ENCODE results near the gene LSM14B. TPM values are rescaled to one million over a fixed set of nuclear protein-coding genes. Genes with fewer than 3 reads are reported as not detected.

Gene LSM14B
- total and polyA plus RNA-seq, 2 experiments from 2014 or later, result 7.1 to 43.1 TPM

GRCh38 chr20:62149532-62150309, 27.4 kb downstream of the LSM14B start:
- Histone ChIP-seq H3K27me3 (no peaks in the 10 kb centered on the region), H3K9me2 (replicated peaks; ENCODE audit: insufficient read depth) (no peaks in the 10 kb centered on the region), H3K27ac (no peak overlapping the region), H3K4me3 (no peak overlapping the region), H3K79me2 (peaks cover 100% of the 10 kb centered on the region), H4K20me1 (ENCODE audit: insufficient read depth, poor library complexity, severe bottlenecking) (peaks cover 75% of the 10 kb centered on the region), H3K9me3 (ENCODE audit: low read depth) (no peaks in the 10 kb centered on the region), H3K36me3 (replicated peaks; ENCODE audit: insufficient read depth, low read depth) (no peaks in the 10 kb centered on the region), H2AFZ (no peak overlapping the region), H3K4me2 (no peak overlapping the region), H3K4me1 (ENCODE audit: insufficient read depth) (peaks cover 9% of the 10 kb centered on the region)
- WGBS (ENCODE audit: low lambda C conversion rate, missing lambda C conversion rate), result 70% methylated on average over 24 of the region's 24 CpGs
- no peak for DNase-seq (ENCODE audit: low spot score)
- TF ChIP-seq EZH2 (IDR thresholded peaks at IDR 0.05; ENCODE audit: borderline replicate concordance), result no peak
- TF ChIP-seq EZH2phosphoT487 (IDR thresholded peaks at IDR 0.05; ENCODE audit: low read depth, severe bottlenecking, unreplicated experiment), result no peak
- TF ChIP-seq, protein P1, sequence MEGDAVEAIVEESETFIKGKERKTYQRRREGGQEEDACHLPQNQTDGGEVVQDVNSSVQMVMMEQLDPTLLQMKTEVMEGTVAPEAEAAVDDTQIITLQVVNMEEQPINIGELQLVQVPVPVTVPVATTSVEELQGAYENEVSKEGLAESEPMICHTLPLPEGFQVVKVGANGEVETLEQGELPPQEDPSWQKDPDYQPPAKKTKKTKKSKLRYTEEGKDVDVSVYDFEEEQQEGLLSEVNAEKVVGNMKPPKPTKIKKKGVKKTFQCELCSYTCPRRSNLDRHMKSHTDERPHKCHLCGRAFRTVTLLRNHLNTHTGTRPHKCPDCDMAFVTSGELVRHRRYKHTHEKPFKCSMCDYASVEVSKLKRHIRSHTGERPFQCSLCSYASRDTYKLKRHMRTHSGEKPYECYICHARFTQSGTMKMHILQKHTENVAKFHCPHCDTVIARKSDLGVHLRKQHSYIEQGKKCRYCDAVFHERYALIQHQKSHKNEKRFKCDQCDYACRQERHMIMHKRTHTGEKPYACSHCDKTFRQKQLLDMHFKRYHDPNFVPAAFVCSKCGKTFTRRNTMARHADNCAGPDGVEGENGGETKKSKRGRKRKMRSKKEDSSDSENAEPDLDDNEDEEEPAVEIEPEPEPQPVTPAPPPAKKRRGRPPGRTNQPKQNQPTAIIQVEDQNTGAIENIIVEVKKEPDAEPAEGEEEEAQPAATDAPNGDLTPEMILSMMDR (IDR thresholded peaks at IDR 0.05; ENCODE audit: poor library complexity), result no peak

DNA sequence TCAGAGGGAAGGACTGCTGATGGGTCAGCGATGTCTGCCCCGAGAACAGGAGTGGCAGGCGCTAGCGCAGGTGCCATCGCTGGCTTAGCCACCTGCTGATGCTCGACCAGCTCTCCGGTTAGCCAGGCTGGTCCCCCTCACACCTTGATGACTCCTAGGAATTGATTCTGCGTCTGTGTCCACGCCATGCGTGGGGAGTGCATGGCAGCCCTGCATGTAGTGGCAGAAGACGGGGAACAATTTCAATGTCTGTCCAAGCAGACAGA, 28.0 kb downstream of the LSM14B start:
- no peak overlapping the region for H3K4me3 ChIP-seq
- DNase-seq (ENCODE audit: low spot score), result no peak
- H3K36me3 ChIP-seq (replicated peaks; ENCODE audit: insufficient read depth, low read depth), result no peaks in the 10 kb centered on the region
- peaks cover 3% of the 10 kb centered on the region for H3K4me1 ChIP-seq (ENCODE audit: insufficient read depth)
- H3K27ac ChIP-seq, result no peak overlapping the region
- H3K9me3 ChIP-seq (ENCODE audit: low read depth), result no peaks in the 10 kb centered on the region
- peaks cover 100% of the 10 kb centered on the region for H3K79me2 ChIP-seq
- H3K27me3 ChIP-seq, result no peaks in the 10 kb centered on the region
- H4K20me1 ChIP-seq (ENCODE audit: insufficient read depth, poor library complexity, severe bottlenecking), result peaks cover 71% of the 10 kb centered on the region
- 94% methylated on average over 11 of the region's 11 CpGs for WGBS (ENCODE audit: low lambda C conversion rate, missing lambda C conversion rate)
- no peak overlapping the region for H3K4me2 ChIP-seq
- no peak overlapping the region for H2AFZ ChIP-seq
- H3K9me2 ChIP-seq (replicated peaks; ENCODE audit: insufficient read depth), result no peaks in the 10 kb centered on the region
- TF ChIP-seq EZH2 (IDR thresholded peaks at IDR 0.05; ENCODE audit: borderline replicate concordance), result no peak
- TF ChIP-seq, protein P1 (IDR thresholded peaks at IDR 0.05; ENCODE audit: poor library complexity), result no peak
- TF ChIP-seq EZH2phosphoT487 (IDR thresholded peaks at IDR 0.05; ENCODE audit: low read depth, severe bottlenecking, unreplicated experiment), result no peak

GRCh38 chr20:62151225-62151624, 28.9 kb downstream of the LSM14B start:
- no peaks in the 10 kb centered on the region for H3K36me3 ChIP-seq (replicated peaks; ENCODE audit: insufficient read depth, low read depth)

More at GRCh38 chr20:62151225-62151624, 28.9 kb downstream of the LSM14B start:
- Histone ChIP-seq H3K27ac (no peak overlapping the region), H4K20me1 (ENCODE audit: insufficient read depth, poor library complexity, severe bottlenecking) (peaks cover 67% of the 10 kb centered on the region), H2AFZ (no peak overlapping the region), H3K9me3 (ENCODE audit: low read depth) (no peaks in the 10 kb centered on the region), H3K4me1 (ENCODE audit: insufficient read depth) (no peaks in the 10 kb centered on the region), H3K4me2 (no peak overlapping the region), H3K27me3 (no peaks in the 10 kb centered on the region), H3K79me2 (peaks cover 99% of the 10 kb centered on the region), H3K4me3 (no peak overlapping the region), H3K9me2 (replicated peaks; ENCODE audit: insufficient read depth) (no peaks in the 10 kb centered on the region)
- WGBS (ENCODE audit: low lambda C conversion rate, missing lambda C conversion rate), result 94% methylated on average over 10 of the region's 11 CpGs
- DNase-seq (ENCODE audit: low spot score), result no peak
- no peak for TF ChIP-seq EZH2 (IDR thresholded peaks at IDR 0.05; ENCODE audit: borderline replicate concordance)
- TF ChIP-seq, protein P1 (IDR thresholded peaks at IDR 0.05; ENCODE audit: poor library complexity), result no peak
- no peak for TF ChIP-seq EZH2phosphoT487 (IDR thresholded peaks at IDR 0.05; ENCODE audit: low read depth, severe bottlenecking, unreplicated experiment)

Data from hepatocyte (in vitro differentiated cells).